Fibroblast of lung (primary cell): ENCODE measurements around the gene DSP. TPM values are rescaled to one million over a fixed set of nuclear protein-coding genes. Genes with fewer than 3 reads are reported as not detected.

Experiments
- DNase-seq, 2 donors: peaks; one replicate each; pipeline versions ENCODE4 v3.0.0 to v3.0.0-alpha.2; 2010; ENCODE audit warnings: low read depth in 2 of 2
- H2AFZ ChIP-seq: 2 replicates; pipeline ENCODE4 v1.5.1; 2012; ENCODE audit warnings: low read length, control low read depth, inconsistent platforms
- H3K27ac ChIP-seq: 2 replicates; pipeline ENCODE4 v1.5.1; 2011; ENCODE audit warnings: low read length, control low read depth; ENCODE audit not compliant: insufficient read depth
- H3K27me3 ChIP-seq: 2 replicates; pipeline ENCODE4 v1.5.1; 2011; ENCODE audit warnings: mild to moderate bottlenecking, low read length; ENCODE audit not compliant: control insufficient read depth, insufficient read depth
- H3K36me3 ChIP-seq: 2 replicates; pipeline ENCODE4 v1.5.1; 2011; ENCODE audit warnings: low read length; ENCODE audit not compliant: control insufficient read depth, insufficient read depth
- H3K4me1 ChIP-seq: 2 replicates; pipeline ENCODE4 v1.5.1; 2011; ENCODE audit warnings: low read length; ENCODE audit not compliant: control insufficient read depth, insufficient read depth; ENCODE audit errors: extremely low read depth
- H3K4me2 ChIP-seq: 2 replicates; pipeline ENCODE4 v1.5.1; 2011; ENCODE audit warnings: low read length, control low read depth; ENCODE audit not compliant: insufficient read depth; ENCODE audit errors: extremely low read depth
- H3K4me3 ChIP-seq, 4 experiments: fragments of 200-600 bp in 1 of 4; sonication (generic) in 1 of 4; replicated peaks in 1 of 4; 2 replicates each; pipeline ENCODE4 v1.5.1; 2011 to 2016; ENCODE audit warnings: low read length in 4 of 4, low read depth in 3 of 4, mild to moderate bottlenecking in 3 of 4, control low read depth in 2 of 4, inconsistent platforms in 1 of 4, mixed read lengths in 1 of 4; ENCODE audit not compliant: insufficient read depth in 1 of 4; ENCODE audit errors: control extremely low read depth in 1 of 4
- H3K79me2 ChIP-seq: 2 replicates; pipeline ENCODE4 v1.5.1; 2012; ENCODE audit warnings: mild to moderate bottlenecking, low read length, inconsistent platforms; ENCODE audit not compliant: control insufficient read depth, insufficient read depth
- H3K9ac ChIP-seq: 2 replicates; pipeline ENCODE4 v1.5.1; 2011; ENCODE audit warnings: mild to moderate bottlenecking, low read length, control low read depth; ENCODE audit not compliant: insufficient read depth
- H3K9me3 ChIP-seq: 2 replicates; pipeline ENCODE4 v1.5.1; 2012; ENCODE audit warnings: low read depth, low read length; ENCODE audit not compliant: control insufficient read depth, insufficient read depth
- H4K20me1 ChIP-seq: 2 replicates; pipeline ENCODE4 v1.5.1; 2011; ENCODE audit warnings: low read length; ENCODE audit not compliant: control insufficient read depth, insufficient read depth; ENCODE audit errors: extremely low read depth
- CTCF ChIP-seq, 2 donors: IDR thresholded peaks in 1 of 2; conservative IDR thresholded peaks in 1 of 2; 1 replicate in 1 of 2; 2 replicates in 1 of 2; pipeline ENCODE4 v1.5.1; 2011 to 2012; ENCODE audit warnings: low read length in 2 of 2, control low read depth in 1 of 2, inconsistent platforms in 1 of 2, low read depth in 1 of 2, mild to moderate bottlenecking in 1 of 2
- EZH2 ChIP-seq: IDR thresholded peaks from 2 replicates; pipeline ENCODE4 v1.5.1; 2012; ENCODE audit warnings: low read length, control low read depth, mild to moderate bottlenecking; ENCODE audit errors: missing control alignments
- polyA plus RNA-seq, 2 donors: library from polyadenylated mRNA; depleted of rRNA in 1 of 2; stranded (reverse) in 1 of 2; unstranded in 1 of 2; fragments of >200 nt; gene quantifications; 2 replicates each; pipeline ENCODE4 v1.2.1, GENCODE V29; 2011 to 2012; ENCODE audit warnings: missing spikeins in 1 of 2
- total RNA-seq: library from RNA; depleted of rRNA; stranded (reverse); fragments of >200 nt; gene quantifications from 2 replicates; pipeline ENCODE4 v1.2.1, GENCODE V29; 2014

Gene DSP
- total and polyA plus RNA-seq, 2 donors (not counting 1 experiment from before 2014, with no cell fraction given), result 3.8 TPM; not detected in 1

GRCh38 chr6:7543789-7544424 is 2.4 kb downstream of the DSP start:
- TF ChIP-seq EZH2 (no peak), CTCF (conservative IDR thresholded peaks at IDR 0.05 in 1 of 2, IDR thresholded peaks at IDR 0.05 in 1 of 2; ENCODE audit: low read depth in 1 of 2, low read length in 2 of 2) (no peak)
- Histone ChIP-seq H3K9me3 (no peaks in the 10 kb centered on the region), H2AFZ (no peak overlapping the region), H3K27me3 (peaks cover 20% of the 10 kb centered on the region), H3K4me1 (no peaks in the 10 kb centered on the region), H4K20me1 (no peaks in the 10 kb centered on the region), H3K27ac (no peak overlapping the region), H3K79me2 (no peaks in the 10 kb centered on the region), H3K36me3 (no peaks in the 10 kb centered on the region), H3K4me2 (no peak overlapping the region), H3K4me3 (no peak overlapping the region), H3K9ac (no peak overlapping the region)
- DNase-seq, result no peak

GRCh38 chr6:7544597-7544996 is 3.1 kb downstream of the DSP start:
- H3K36me3 ChIP-seq, result no peaks in the 10 kb centered on the region
- H3K27ac ChIP-seq, result no peak overlapping the region
- H3K4me2 ChIP-seq, result no peak overlapping the region
- H3K4me1 ChIP-seq, result no peaks in the 10 kb centered on the region
- no peak overlapping the region for H3K9ac ChIP-seq
- H3K79me2 ChIP-seq, result no peaks in the 10 kb centered on the region
- H3K9me3 ChIP-seq, result no peaks in the 10 kb centered on the region
- no peak overlapping the region for H2AFZ ChIP-seq
- no peak for DNase-seq
- TF ChIP-seq EZH2 (no peak), CTCF (conservative IDR thresholded peaks at IDR 0.05 in 1 of 2, IDR thresholded peaks at IDR 0.05 in 1 of 2; ENCODE audit: low read depth in 1 of 2, low read length in 2 of 2) (no peak)
- peaks cover 20% of the 10 kb centered on the region for H3K27me3 ChIP-seq
- H3K4me3 ChIP-seq, result no peak overlapping the region
- H4K20me1 ChIP-seq, result no peaks in the 10 kb centered on the region

GRCh38 chr6:7545316-7546019 is 4.0 kb downstream of the DSP start:
- H3K27ac ChIP-seq, result no peak overlapping the region
- no peak overlapping the region for H3K9ac ChIP-seq
- no peak for DNase-seq
- H3K27me3 ChIP-seq, result peaks cover 20% of the 10 kb centered on the region
- H2AFZ ChIP-seq, result no peak overlapping the region
- H3K4me1 ChIP-seq, result no peaks in the 10 kb centered on the region
- no peaks in the 10 kb centered on the region for H3K36me3 ChIP-seq
- no peaks in the 10 kb centered on the region for H3K79me2 ChIP-seq
- no peak overlapping the region for H3K4me3 ChIP-seq
- H3K9me3 ChIP-seq, result no peaks in the 10 kb centered on the region
- H3K4me2 ChIP-seq, result no peak overlapping the region
- H4K20me1 ChIP-seq, result no peaks in the 10 kb centered on the region
- TF ChIP-seq EZH2, result no peak
- TF ChIP-seq CTCF (conservative IDR thresholded peaks at IDR 0.05 in 1 of 2, IDR thresholded peaks at IDR 0.05 in 1 of 2; ENCODE audit: low read depth in 1 of 2, low read length in 2 of 2), result no peak
